Activated CD8-positive, alpha-beta T cell treated with anti-CD3 and anti-CD28 coated beads, Interleukin-2, amount 10 ng/mL, durations not matched to agents 7 days and 5 days (primary cell): Measurements from ENCODE around the gene RPF1. TPM values are rescaled to one million over a fixed set of nuclear protein-coding genes. Genes with fewer than 3 reads are reported as not detected.

ENCODE experiments used
- total RNA-seq, 2 experiments: library from RNA; stranded (reverse); gene quantifications; one replicate each; pipeline ENCODE4 v1.2.3, GENCODE V29; 2021

The RPF1 gene
- total RNA-seq, 2 experiments from 2014 or later = 41.6 to 44.1 TPM

Other genes starting within 250 kb of the RPF1 start
- gene SAMD13, start 177.6 kb upstream of the RPF1 start, total RNA-seq = under 1 TPM in 1 of 2 experiments, not detected in 1; 0.29 TPM
- gene DNASE2B, start 80.8 kb upstream of the RPF1 start, total RNA-seq = not detected
- gene SPATA1, start 27.1 kb downstream of the RPF1 start, total RNA-seq = 1 to 10 TPM; 3.3 to 3.4 TPM
- gene GNG5, start 27.3 kb downstream of the RPF1 start, total RNA-seq = 100 to 1,000 TPM in 1 of 2 experiments, 10 to 100 TPM in 1; 99.0 to 106 TPM
- 10 to 100 TPM; 12.3 to 12.7 TPM for gene CTBS, start 95.2 kb downstream of the RPF1 start, total RNA-seq
- 10 to 100 TPM; 15.5 to 16.0 TPM for gene SSX2IP, start 211.2 kb downstream of the RPF1 start, total RNA-seq